Measurements from ENCODE around the gene SEMA5B.

DNA sequence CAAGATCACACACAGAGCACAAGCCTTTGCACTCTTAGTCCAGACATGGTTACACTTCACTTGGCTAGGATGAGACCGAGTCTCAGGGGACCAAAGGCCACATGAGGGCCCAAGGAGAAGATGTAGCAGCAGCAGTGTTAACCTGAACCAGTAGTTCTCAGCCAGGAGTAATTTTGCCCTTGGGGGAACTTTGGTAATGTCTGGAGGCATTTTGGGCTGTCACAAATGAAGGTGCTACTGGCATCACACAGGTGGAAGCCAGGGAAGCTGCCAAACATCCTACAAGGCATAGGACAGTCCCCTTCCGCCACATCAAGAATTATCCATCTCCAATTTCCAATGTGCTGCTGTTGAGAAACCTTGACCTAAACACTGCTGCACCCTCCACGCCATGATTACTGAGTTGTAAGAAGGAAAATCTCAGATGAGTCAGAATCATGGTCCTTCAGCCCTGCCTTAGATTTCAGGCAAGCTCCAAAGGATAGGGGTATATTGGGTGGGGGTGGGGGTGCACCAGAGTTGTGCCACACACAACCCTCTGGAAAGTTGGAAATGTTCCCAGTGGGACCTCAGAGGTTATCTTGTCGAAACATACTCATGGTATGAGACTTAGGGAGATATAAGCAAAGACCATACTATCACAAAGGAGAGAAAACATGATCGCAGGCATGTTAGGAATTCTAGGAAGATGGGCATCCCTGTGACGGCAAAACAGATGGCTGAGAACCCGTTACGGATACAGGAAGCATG lies 36.2 kb downstream of the SEMA5B start:
- TF ChIP-seq, protein P1, sequence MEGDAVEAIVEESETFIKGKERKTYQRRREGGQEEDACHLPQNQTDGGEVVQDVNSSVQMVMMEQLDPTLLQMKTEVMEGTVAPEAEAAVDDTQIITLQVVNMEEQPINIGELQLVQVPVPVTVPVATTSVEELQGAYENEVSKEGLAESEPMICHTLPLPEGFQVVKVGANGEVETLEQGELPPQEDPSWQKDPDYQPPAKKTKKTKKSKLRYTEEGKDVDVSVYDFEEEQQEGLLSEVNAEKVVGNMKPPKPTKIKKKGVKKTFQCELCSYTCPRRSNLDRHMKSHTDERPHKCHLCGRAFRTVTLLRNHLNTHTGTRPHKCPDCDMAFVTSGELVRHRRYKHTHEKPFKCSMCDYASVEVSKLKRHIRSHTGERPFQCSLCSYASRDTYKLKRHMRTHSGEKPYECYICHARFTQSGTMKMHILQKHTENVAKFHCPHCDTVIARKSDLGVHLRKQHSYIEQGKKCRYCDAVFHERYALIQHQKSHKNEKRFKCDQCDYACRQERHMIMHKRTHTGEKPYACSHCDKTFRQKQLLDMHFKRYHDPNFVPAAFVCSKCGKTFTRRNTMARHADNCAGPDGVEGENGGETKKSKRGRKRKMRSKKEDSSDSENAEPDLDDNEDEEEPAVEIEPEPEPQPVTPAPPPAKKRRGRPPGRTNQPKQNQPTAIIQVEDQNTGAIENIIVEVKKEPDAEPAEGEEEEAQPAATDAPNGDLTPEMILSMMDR (IDR thresholded peaks at IDR 0.05; ENCODE audit: low read length), result no peak
- no peak for TF ChIP-seq EZH2 (IDR thresholded peaks at IDR 0.05; ENCODE audit: borderline replicate concordance, low read length)
